Body of pancreas (tissue), 4 donors: ENCODE measurements around the gene GRIK4.

Source experiments
- CTCF ChIP-seq, 7 experiments: fragments of 450-650 bp in 4 of 7; fragments of 200-600 bp in 3 of 7; sonication (generic) in 3 of 7; IDR thresholded peaks; one replicate each; pipeline ENCODE4 v1.5.1; 2016 to 2019; ENCODE audit warnings: antibody characterized with exemption in 7 of 7
- POLR2A ChIP-seq, 3 donors: fragments of 450-650 bp; IDR thresholded peaks; one replicate each; pipeline ENCODE4 v1.6.1; 2016; ENCODE audit warnings: antibody characterized with exemption in 3 of 3, mild to moderate bottlenecking in 2 of 3

GRCh38 chr11:120578596-120579154 lies 67.1 kb downstream of the GRIK4 start:
- TF ChIP-seq CTCF (IDR thresholded peaks at IDR 0.05) (no peak), POLR2A (IDR thresholded peaks at IDR 0.05) (no peak)
